GM18526 (cell line): ENCODE measurements around the gene SCD5.

ENCODE experiments used
- POLR2A ChIP-seq: IDR thresholded peaks from 3 replicates; pipeline ENCODE4 v1.6.1; 2011; ENCODE audit not compliant: insufficient read length; ENCODE audit errors: extremely low read depth

Gene SCD5

DNA sequence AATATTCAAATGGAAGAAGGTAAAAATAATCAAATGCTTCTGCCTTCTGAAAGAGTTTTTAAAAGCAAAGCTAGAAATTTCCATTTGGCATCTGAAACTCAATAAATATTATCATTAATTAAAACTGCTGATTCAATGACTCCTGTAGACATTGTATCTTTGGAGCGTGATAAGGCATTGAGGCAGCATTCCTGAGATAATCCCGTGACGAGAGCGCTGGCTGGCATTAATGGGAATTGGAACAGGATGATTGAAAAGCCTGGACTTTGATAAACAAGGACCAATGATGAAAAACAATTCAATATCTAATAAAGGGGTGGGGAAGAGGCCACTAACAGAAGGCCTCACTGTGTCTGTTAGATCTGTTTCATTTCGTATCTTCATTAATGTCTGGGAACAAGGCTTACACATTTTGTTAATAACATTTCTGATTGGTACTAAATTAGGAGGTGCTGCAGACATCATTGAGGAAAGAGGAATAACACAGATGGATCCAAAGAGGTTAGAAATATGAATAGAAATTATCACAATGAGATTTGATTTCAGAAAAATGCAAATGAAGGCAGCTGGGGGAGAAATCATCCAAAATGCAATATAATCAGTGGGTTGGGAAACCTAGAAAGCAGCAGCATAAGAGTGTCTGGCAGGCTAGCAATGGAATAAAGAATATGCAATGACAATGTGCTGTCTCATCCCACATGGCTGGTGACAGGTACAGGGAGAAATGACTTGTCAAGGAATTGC lies 102.3 kb downstream of the SCD5 start:
- no peak for TF ChIP-seq POLR2A

DNA sequence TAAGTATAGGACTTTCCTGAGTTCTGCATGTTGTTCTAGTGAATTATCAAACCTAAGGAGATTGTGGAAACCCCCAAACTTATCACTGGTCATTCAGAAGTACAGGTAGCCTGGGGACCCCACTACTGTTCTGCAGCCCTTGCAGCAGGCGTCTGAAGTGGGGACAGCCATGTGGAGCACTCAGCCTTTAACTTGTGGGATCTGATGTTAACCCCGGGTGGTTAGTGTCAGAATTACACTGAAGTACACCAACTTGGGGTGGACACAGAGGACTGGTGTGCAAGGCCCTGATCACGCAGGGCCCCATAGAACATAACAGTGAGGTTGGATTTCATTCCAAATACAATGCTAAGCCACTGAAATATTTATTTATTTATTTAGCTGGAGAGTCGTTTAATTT lies 103.7 kb downstream of the SCD5 start:
- TF ChIP-seq POLR2A: no peak

DNA sequence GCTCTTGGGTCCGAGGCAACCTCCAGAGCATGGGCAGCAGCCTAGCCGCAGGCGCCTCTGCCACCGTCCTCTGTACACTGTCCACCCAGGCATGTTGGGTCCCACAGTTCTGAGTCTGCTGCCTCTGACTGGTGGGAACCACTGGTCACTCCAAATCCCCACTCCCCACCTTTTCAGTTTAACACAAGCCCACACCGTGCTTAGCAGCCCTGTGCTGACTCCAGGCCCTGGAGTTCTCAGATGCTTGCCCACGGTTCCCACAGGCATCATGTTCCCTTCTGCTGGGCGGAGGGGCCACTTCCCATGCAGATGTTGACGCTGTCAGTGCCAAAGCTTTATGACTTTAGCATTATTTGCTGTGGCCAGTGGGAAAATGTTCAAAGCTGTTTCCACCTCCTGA lies 104.5 kb downstream of the SCD5 start:
- TF ChIP-seq POLR2A: no peak

DNA sequence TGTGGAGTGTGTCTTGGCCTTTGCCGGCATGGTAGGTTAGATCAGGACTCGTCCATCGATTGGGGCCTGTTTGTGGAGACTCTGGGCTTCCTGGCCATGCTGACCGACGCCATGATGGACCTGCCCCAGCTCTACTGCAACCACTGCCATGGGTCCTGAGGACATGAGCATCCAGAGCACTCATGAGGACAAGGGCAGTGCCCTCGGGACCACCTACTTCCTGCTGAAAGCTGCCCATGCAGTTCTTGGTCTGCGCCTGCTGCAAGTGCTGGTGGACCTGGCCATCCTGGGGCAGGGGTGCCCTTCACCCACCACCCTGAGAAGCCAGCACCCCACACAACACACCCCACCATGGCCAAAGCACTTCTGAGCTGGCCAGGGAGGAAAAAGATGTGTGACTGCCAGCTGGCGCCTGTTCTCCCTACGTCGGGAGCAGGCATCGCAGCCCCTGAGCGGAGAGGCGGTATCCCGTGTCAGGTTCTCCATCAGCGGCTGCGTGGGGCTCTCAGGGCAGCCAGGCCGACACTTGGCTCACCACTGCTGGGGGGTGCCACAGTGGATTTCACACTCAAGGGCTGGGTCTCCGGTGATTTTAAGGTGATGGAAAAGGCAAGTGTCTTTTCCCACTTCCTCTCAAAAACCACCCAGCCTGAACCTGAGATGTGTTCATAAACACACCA lies 106.4 kb downstream of the SCD5 start:
- no peak for TF ChIP-seq POLR2A

DNA sequence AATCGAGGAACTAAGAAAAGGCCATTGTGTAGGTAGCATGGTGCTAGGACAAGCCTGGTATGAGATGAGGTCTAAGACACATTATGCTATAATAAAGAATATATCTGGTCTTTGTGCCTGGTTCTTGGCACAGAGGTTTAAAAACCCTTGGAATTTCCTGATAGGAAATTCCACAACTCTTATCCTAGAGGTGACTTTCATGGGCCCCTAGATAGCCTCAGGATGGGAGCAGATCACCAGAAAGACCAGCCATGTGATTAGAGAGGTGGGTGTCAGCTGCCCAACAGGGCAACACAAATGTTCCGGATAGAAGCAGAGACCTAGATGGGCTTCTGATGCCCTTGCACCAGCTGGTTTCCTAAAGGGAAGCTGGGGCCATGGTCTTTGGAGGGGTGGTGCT lies 107.2 kb downstream of the SCD5 start:
- TF ChIP-seq POLR2A: no peak

DNA sequence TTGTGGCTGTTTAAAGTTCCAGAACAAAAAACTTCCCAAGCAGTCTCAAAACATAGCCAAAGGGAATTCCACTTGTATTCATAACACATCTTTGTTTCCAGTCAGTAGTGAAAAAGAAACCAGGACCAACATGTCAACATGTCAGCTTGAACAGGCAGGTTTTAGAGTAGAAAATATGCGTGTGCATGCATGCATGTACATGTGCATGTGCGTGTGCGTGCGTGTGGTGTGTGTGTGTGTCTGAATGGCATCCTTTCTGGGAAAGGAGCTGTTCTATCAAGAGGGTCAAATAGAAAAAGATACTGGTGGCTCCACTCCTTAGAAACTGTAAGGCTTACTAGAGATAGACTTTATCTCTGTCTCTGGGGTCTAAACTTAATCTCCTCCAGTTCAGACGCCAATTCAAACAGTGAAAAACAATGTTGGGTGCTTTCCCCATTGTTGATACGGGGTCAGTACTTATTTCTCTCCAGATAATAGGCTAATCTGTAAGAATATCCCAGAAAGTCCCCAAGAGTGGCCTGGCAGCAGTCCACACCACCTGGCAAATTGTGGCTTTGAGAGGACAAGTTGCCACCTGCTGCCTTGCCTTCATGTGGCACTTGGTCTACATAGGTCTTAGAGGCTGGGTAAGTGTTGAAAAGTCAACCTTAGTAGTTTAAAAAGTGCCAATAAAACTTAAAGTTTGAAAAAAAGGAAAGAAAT lies 110.4 kb downstream of the SCD5 start:
- TF ChIP-seq POLR2A: no peak

DNA sequence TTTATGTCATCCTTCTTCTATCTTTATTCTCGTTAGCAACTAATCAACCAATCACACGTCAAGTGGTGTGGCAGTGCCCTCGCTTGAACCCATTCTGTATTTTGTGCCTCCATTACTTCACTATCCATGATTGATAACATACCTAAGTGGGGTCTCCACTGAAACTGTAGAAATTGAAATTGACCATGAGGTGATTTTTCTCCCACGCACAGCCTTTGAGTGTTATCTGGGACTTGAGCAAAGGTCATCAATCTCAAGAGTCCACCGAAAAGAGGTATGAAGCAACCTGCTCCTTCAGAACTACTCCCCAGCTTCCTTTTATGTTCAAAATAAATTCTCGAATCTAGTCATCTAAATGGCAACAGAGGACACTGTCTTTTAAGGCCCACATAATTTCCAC lies 111.1 kb downstream of the SCD5 start:
- TF ChIP-seq POLR2A: no peak

DNA sequence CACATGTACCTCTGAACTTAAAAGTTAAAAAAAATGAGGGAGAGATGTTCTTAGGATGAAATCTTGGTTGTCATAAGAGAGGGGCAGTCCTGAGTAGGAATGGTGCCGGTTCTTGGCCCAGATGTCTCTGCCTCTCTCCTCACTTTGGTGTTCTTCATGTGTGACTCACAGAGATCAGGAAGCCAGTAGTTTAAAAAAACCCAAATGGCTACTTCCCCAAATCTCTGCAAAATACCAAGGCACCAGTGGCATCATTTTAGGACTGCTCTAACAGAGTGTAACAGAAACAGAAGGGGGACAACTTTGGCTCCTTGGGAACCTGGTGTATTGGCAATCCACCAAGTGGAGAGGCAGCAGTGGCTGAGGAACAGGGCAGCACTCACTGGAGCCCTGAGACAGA lies 116.8 kb downstream of the SCD5 start:
- TF ChIP-seq POLR2A: no peak

DNA sequence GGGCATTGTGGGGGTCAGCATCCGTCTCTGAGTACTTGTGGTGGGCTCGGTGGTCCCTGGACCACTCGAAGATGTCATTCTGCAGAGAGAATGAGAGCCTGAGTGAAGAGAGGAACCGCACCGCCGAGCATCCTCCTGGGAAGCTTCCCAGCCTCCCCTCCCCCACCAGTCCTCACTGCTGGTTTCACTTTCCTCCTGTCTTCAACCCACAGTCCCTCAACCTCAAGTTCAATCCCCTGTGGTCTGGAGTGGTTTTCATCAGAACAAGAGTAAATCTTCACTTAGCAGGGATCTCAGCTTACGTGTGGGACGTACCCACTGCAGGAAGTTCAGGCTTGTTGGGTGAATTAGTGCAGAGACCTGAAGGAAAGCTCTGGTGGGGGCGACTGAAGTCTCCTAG lies 117.8 kb downstream of the SCD5 start:
- no peak for TF ChIP-seq POLR2A

DNA sequence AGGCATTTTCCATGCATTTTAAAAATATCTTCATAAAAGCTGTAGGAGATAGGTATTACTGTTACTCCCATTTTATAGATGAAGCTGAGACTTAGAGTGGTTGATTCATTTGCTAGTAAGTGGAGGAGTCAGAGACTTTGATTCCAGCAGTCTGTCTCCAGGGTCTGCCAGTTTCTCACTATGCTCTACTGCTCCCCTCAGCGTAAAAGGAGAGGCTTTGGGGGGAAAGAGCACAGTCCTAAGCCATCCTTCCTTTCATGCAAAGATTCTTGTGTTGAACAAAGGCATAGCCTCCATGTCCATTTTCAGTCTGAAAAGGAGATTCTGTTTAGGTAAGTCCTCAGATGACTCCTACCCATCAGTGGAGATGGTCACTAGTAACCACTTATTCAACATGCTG lies 119.1 kb downstream of the SCD5 start:
- TF ChIP-seq POLR2A: no peak

DNA sequence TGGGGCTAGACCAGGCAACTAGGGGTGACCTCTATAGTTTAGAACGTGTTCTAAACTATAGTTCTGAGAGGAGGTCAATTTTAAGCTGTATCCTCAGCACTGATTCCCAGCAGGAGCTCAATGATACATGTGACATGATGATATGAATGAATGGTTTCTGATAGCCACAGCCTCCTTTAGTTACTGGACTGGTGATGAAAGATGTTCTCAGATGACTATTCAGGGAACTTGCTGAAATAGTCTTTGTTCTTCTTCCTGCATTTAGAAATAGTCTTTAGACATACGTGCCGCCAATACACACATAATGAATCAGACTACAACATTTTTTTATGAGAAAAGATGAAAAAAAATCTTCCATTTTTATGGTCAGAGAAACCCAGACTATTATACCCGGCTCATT lies 120.5 kb downstream of the SCD5 start:
- no peak for TF ChIP-seq POLR2A

DNA sequence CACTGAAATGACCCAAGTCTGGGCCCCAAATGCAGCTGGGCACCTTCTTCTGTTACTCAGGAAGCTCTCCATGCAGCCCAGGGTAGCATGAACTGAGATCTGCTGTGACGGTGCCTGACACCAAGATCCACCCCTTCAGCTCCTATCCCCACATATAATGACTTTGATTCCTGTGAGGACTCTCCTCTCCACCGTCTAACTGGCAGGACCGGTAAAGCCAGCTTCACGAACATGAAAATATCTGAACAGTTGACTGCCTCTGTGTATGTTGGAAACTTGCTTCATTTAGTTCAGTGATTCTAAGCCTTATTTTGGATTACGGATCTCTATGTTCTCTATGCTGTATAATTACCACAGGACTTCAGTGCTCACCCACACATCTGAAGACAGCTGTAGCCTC lies 121.3 kb downstream of the SCD5 start:
- TF ChIP-seq POLR2A: no peak

DNA sequence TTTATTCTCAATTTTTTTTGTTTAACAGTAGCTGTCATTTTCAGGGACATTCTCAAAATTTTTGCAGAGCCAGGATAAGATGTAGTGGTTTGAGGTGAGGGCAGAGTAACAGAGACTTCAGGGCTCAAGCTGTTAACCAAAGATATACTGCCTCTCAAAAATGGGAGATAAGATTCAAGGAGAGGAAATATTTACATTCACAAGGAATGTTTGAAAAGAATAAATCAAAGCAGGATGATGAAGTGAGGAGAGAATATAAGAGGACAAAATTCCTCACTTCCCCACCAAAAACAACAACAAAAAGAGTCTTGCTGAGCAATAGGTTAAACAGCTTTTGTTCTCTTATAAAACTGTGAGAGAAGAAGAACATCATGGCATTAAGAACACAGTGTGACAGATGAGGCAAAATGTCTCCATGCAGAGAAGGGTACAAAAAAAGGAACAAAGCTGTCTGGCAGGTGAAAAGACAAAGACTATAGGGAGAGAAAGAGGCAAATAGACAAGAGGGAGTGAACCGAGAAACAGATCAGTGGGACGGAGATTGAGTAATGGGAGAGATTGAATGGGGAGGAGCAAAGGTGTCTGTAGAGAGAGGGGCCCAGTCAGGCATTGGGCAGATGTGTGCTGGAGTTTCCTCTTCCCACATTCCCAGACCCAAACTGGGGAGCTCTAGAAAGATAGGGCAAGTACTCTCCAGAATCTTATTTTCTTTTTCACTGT lies 130.7 kb downstream of the SCD5 start:
- TF ChIP-seq POLR2A: no peak

DNA sequence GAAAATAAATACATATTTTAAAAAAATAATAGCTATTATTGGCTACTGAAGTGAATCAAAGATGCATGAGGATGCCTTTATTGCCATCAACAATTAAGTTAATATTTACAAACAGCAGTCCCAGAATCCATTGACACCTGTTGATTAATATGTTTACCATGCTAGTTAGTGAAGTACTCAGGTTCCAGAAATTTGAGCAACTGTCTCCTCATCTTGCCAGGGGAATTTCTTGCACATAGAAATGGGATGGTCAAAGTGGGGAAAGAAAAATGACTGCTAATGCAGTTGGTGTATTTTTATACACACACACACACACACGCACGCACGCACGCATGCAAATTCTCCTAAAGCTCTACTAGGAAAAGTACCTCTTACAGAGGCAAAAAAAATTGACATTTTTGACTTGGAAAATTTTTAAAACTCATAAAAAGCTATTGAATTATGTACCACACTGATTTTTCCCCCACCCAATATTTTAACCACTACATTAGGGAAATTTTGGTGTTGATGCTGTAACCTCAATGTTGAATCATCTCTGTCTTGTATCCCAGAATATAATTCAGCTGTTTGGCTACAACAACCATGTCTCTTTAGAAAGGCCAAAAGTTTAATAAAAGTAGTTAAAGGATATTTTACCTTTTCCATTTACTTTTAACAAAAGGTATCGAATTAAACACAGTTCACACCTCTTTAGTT lies 131.5 kb downstream of the SCD5 start:
- no peak for TF ChIP-seq POLR2A

DNA sequence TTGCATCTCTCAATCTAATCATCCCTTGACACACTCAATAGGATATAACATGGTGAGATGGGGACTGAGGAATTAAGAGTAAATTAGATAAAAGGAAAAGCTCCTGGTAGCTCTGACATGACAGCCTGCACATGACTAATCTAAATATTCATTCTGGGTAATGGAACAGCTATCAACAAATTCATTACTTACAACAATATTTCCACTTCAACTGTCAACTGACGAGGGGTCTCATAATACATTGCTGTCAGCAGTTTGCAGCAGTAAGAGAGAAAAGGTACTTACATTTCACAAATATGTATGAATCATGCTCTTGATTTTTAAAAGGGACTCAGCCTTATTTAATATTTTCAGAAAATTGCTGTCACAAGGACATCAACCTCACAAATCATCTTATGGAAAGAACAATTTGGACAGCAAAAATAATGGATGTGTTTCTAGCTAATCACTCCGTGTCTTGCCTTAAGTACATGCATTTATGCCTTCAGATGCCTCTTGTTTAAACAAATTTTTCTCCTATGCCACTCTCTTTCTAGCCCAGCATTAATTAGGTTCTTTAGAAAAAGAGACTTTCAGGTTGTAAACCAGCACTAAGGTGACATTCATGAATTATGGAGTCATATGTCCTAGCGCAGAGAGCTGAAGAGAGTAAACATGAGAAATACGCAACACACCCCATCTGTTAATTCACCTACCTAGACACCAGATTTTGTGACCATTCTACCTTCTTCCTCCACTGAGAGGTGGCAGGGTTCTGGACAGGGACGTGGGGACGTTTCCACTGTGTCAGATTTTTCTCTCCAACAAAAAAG lies 137.2 kb downstream of the SCD5 start:
- no peak for TF ChIP-seq POLR2A

DNA sequence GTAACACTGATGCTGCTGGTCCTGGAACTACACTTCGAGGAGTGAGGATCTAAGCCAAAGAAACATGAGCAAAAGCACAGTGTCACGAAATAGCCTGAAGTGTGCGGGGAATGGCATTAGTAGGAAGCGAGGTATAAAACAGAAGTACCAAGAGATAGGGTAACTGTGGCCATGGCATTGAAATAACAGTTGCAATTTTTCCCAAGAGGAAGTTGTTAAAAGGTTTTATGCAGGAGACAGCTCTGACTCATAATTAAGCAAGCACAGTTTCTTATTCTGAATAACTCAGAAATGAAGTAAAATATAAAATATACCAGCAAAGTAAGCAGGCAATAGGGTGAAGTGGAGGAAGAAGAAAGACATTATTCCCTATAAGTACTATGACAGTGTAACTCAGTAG lies 146.5 kb downstream of the SCD5 start:
- TF ChIP-seq POLR2A: no peak
